Hematopoietic multipotent progenitor cell treated with erythropoietin and hydrocortisone succinate and interleukin-3 and kit ligand, for 6 days (in vitro differentiated cells): ENCODE results near the gene SLC17A7.
"Not testable (repeated sequence)": the region's sequence is repeated elsewhere in the genome, so short reads cannot be mapped to it uniquely, and the experiment has no call there.

Experiments
- DNase-seq: peaks from one replicate; pipeline ENCODE4 v3.0.0-alpha.2; 2015

Gene SLC17A7

GRCh38 chr19:49469828-49470614 is 28.7 kb upstream of the SLC17A7 start:
- peak; percentile 80 for DNase-seq

GRCh38 chr19:49468746-49469447 is 27.6 kb upstream of the SLC17A7 start:
- peak; percentile 98 for DNase-seq

GRCh38 chr19:49468199-49468598 is 26.9 kb upstream of the SLC17A7 start:
- DNase-seq: no peak

- DNase-seq: no peak
Observed at GRCh38 chr19:49465371-49465770, 24.0 kb upstream of the SLC17A7 start.

GRCh38 chr19:49463960-49464740 is 22.8 kb upstream of the SLC17A7 start:
- no peak for DNase-seq

GRCh38 chr19:49462492-49462891 is 21.2 kb upstream of the SLC17A7 start:
- DNase-seq: no peak

- no peak for DNase-seq
Observed at GRCh38 chr19:49461656-49462055, 20.3 kb upstream of the SLC17A7 start.

- not testable (repeated sequence) for DNase-seq
Observed at GRCh38 chr19:49461130-49461529, 19.8 kb upstream of the SLC17A7 start.

- no peak for DNase-seq
Observed at GRCh38 chr19:49459388-49459787, 18.1 kb upstream of the SLC17A7 start.

- DNase-seq: no peak
Observed at GRCh38 chr19:49458567-49458903, 17.2 kb upstream of the SLC17A7 start.

GRCh38 chr19:49456326-49456725 is 15.0 kb upstream of the SLC17A7 start:
- DNase-seq: no peak

GRCh38 chr19:49455773-49456172 is 14.4 kb upstream of the SLC17A7 start:
- no peak for DNase-seq

GRCh38 chr19:49453757-49454240 is 12.5 kb upstream of the SLC17A7 start:
- DNase-seq: peak; percentile 50

GRCh38 chr19:49453013-49453756 is 11.9 kb upstream of the SLC17A7 start, which contains the start of gene ALDH16A1:
ALDH16A1 (plus strand) TSS chr19:49453225; CDS start chr19:49453332, 107 bp downstream.
- DNase-seq: peak; percentile 100

- peak; percentile 100 for DNase-seq
Observed at GRCh38 chr19:49451430-49452181, 10.3 kb upstream of the SLC17A7 start, which contains the start of gene PIH1D1. PIH1D1 (minus strand) TSS chr19:49451814; CDS start chr19:49451574, 240 bp downstream.

GRCh38 chr19:49450405-49450804 is 9.1 kb upstream of the SLC17A7 start:
- no peak for DNase-seq

- DNase-seq: no peak
Observed at GRCh38 chr19:49448432-49448786, 7.1 kb upstream of the SLC17A7 start.

GRCh38 chr19:49447485-49448431 is 6.4 kb upstream of the SLC17A7 start:
- DNase-seq: peak; percentile 89

GRCh38 chr19:49445997-49446396 is 4.7 kb upstream of the SLC17A7 start:
- no peak for DNase-seq

- not testable (repeated sequence) for DNase-seq
Observed at GRCh38 chr19:49444100-49444700, 2.9 kb upstream of the SLC17A7 start.
